GM21423 (cell line): ENCODE data around the gene LCMT1.
"Not testable (repeated sequence)": the region's sequence is repeated elsewhere in the genome, so short reads cannot be mapped to it uniquely, and the experiment has no call there.

Experiments
- ATAC-seq: cut with Tn5 transposase; IDR thresholded peaks from one replicate; pipeline ENCODE4 v1.9.1; 2021; ENCODE audit warnings: mild to moderate bottlenecking, moderate library complexity; ENCODE audit not compliant: unreplicated experiment

Gene LCMT1

GRCh38 chr16:25141648-25142047 is 30.1 kb downstream of the LCMT1 start:
- ATAC-seq: no peak

GRCh38 chr16:25143928-25144327 is 32.4 kb downstream of the LCMT1 start:
- no peak for ATAC-seq

- no peak for ATAC-seq
Measured at GRCh38 chr16:25148568-25149215, 37.1 kb downstream of the LCMT1 start.

GRCh38 chr16:25151996-25152395 is 40.5 kb downstream of the LCMT1 start:
- no peak for ATAC-seq

- ATAC-seq: no peak
Measured at GRCh38 chr16:25155553-25156460, 44.3 kb downstream of the LCMT1 start.

- no peak for ATAC-seq
Measured at GRCh38 chr16:25157271-25157875, 45.8 kb downstream of the LCMT1 start.

- ATAC-seq: no peak
Measured at GRCh38 chr16:25158401-25158800, 46.9 kb downstream of the LCMT1 start.

- ATAC-seq: no peak
Measured at GRCh38 chr16:25161753-25162367, 50.3 kb downstream of the LCMT1 start.

- no peak for ATAC-seq
Measured at GRCh38 chr16:25163683-25164082, 52.1 kb downstream of the LCMT1 start.

- ATAC-seq: no peak
Measured at GRCh38 chr16:25165284-25165683, 53.7 kb downstream of the LCMT1 start.

GRCh38 chr16:25167920-25168319 is 56.4 kb downstream of the LCMT1 start:
- ATAC-seq: not testable (repeated sequence)

GRCh38 chr16:25171390-25171789 is 59.8 kb downstream of the LCMT1 start:
- no peak for ATAC-seq

- no peak for ATAC-seq
Measured at GRCh38 chr16:25172831-25173230, 61.3 kb downstream of the LCMT1 start.

GRCh38 chr16:25174285-25174684 is 62.7 kb downstream of the LCMT1 start:
- ATAC-seq: no peak

- no peak for ATAC-seq
Measured at GRCh38 chr16:25176136-25176535, 64.6 kb downstream of the LCMT1 start.

GRCh38 chr16:25177512-25177830 is 65.9 kb downstream of the LCMT1 start:
- ATAC-seq: no peak

GRCh38 chr16:25177831-25178688 is 66.5 kb downstream of the LCMT1 start:
- ATAC-seq: no peak

GRCh38 chr16:25181236-25181635 is 69.7 kb downstream of the LCMT1 start:
- not testable (repeated sequence) for ATAC-seq

GRCh38 chr16:25184771-25185170 is 73.2 kb downstream of the LCMT1 start:
- no peak for ATAC-seq

- ATAC-seq: no peak
Measured at GRCh38 chr16:25187491-25187795, 75.9 kb downstream of the LCMT1 start.

GRCh38 chr16:25189305-25189704 is 77.8 kb downstream of the LCMT1 start:
- ATAC-seq: no peak
